ENCODE data around the gene SORL1.

SORL1 gene

GRCh38 chr11:121589946-121590537 is 137.9 kb downstream of the SORL1 start:
- DNase-seq (ENCODE audit: low read depth): no peak

DNA sequence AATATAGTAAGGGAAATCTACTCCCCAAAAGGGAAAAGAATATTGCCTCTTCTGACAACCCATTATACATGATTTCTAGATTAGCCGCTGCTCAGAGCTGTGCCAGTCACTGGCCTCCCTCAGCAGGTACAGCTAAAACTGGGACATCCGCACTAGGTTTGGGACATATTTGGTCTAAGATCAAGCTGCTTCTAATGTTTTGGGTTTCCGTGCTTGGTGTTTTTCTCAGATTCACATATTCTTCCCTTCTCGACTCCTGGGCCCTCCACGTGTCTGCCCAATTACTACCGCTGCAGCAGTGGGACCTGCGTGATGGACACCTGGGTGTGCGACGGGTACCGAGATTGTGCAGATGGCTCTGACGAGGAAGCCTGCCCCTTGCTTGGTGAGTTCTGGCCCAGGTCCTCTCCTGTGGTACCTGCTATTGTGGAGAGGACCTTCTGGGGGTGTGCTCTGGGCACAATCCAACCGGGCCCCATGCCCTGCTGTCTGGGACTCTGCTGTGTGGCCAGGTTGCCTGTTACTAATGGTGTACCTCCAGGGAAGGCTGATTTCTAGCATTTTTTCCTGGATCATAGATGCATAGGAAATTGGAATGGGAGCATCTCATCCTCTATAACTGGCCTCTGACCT is 138.8 kb downstream of the SORL1 start:
- DNase-seq (ENCODE audit: low read depth): no peak

- peak; percentile 58 for DNase-seq (ENCODE audit: low read depth)
Measured at GRCh38 chr11:121591405-121592033, 139.4 kb downstream of the SORL1 start.

DNA sequence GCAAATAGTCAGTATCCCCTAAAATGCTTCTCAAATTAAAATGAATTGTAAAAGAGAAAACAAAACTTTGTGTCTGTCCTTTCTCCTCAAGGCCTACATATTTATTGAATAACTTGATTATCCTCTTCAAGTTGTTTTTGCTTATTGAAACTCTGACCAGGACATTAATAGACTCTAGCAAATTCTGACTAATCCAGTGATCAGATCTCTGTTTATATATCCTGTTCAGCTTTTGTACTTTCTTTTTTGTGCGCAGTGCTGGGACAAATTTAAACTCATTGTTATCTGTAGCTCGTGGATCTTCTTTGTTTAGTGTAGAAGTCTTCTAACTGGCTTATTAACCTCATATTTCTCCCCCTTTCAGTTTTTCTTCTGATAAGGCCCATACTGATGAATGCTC is 140.6 kb downstream of the SORL1 start:
- DNase-seq (ENCODE audit: low read depth): no peak

- DNase-seq (ENCODE audit: low read depth): peak; percentile 97
Measured at GRCh38 chr11:121595717-121596161, 143.6 kb downstream of the SORL1 start.

DNA sequence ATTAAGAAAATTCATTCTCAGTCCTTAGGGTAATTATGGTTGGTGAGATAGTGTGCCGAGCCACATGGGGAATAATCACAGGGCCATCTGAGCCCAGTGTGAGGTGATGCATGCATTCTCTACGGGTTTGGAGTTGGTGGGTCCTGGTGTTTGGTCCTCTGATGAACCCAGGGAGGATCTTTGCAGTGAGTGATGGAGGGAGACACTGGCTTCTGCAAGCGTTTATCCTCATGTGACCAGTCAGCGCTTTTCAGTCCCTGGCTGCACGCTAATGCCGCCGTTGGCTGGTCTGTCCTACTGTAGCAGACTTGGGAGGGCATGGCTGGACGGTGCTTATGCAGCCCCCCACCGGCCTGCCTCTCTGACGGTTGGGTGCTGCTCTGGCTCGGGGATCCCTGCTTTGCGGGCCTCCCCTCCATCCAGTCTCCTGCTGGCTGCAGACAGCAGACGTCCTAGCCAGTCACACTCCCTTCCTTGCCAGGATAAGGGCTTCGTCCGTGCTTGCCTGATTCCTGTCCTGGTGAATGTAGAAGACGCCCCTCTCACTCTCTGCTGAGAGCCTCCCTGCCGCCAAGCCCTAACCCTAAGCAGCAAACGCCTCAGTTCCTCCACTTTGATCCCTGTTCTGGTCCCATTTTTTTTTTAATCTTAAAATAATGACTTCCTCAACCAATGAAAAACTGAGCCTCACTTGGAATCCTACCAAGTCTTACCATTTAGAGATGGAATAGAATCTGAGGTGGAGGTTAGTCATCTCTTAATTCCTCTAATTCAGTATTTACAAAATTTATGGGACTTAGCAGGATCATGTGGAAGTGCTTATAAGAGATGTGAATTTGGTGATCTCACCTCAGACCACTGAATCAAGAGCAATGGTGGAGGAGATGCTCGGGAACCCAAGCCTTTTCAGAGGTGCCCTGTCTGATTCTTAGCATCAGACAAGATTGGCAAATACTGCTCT is 144.4 kb downstream of the SORL1 start:
- no peak for DNase-seq (ENCODE audit: low read depth)

DNA sequence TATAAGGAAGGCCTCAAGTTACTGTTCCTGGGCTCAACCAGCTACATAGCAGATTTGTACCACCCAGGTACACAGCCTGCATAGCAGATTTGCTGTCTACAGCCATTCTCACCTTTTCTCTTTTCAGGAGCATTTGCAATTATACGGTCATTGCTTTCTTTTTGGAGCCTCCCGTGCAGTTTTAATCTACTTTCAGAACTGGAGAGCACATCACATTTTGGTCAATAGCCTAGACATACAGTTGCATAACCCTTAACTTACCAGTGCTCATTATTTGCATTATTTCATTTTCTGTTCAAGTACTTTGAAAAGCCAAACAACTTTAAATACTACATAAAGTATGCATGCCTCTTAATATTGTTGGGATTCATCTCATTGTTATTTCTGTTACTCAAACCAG is 151.2 kb downstream of the SORL1 start:
- DNase-seq (ENCODE audit: low read depth): no peak

GRCh38 chr11:121604152-121604551 is 152.0 kb downstream of the SORL1 start:
- DNase-seq (ENCODE audit: low read depth): no peak

- DNase-seq (ENCODE audit: low read depth): no peak
Measured at GRCh38 chr11:121606354-121606753, 154.2 kb downstream of the SORL1 start.

GRCh38 chr11:121607341-121607740 is 155.2 kb downstream of the SORL1 start:
- DNase-seq (ENCODE audit: low read depth): no peak

- no peak for DNase-seq (ENCODE audit: low read depth)
Measured at GRCh38 chr11:121608545-121609098, 156.5 kb downstream of the SORL1 start.

- DNase-seq (ENCODE audit: low read depth): no peak
Measured at GRCh38 chr11:121610706-121611105, 158.6 kb downstream of the SORL1 start.

GRCh38 chr11:121611242-121611641 is 159.1 kb downstream of the SORL1 start:
- DNase-seq (ENCODE audit: low read depth): no peak

- no peak for DNase-seq (ENCODE audit: low read depth)
Measured at GRCh38 chr11:121613724-121614123, 161.6 kb downstream of the SORL1 start.

- DNase-seq (ENCODE audit: low read depth): no peak
Measured at GRCh38 chr11:121614636-121615240, 162.6 kb downstream of the SORL1 start.

DNA sequence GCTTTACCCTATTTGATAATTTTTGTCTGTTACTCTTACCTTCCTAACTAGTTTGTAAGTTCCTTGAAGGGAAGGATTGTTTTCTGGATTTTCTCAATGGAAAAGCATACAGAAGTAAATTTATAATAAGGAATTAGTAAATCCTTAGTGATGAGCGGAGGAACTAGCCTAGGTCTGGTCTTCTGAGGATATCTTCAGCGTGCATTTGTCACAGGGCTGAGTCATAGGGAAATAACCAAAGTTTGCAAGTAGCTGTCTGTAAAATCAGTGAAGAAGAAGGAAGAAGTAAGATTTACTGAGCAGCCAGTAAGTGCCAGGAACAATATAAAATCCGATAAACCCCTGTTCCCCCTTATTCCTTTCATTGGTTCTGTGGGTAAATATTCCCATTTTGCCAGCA is 163.4 kb downstream of the SORL1 start:
- no peak for DNase-seq (ENCODE audit: low read depth)

DNA sequence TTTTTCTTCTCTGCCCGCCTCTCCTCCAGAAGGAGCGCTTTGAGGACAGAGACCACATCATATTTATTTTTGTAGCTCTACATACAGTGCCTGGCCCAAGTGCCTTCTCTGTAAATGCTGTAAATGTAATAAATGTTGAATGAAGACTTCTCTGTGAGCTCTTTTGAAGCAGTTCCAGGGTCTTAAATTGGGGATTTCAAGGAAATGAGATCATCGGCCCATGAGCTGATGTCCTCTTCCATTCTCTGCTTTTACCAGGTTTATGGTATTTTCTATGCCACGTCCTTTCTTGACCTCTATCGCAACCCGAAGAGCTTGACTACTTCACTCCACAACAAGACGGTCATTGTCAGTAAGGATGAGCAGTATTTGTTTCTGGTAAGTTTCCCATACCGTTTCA is 166.4 kb downstream of the SORL1 start:
- no peak for DNase-seq (ENCODE audit: low read depth)

GRCh38 chr11:121625777-121626506 is 173.8 kb downstream of the SORL1 start:
- DNase-seq (ENCODE audit: low read depth): peak; percentile 39

GRCh38 chr11:121626507-121626875 is 174.4 kb downstream of the SORL1 start:
- DNase-seq (ENCODE audit: low read depth): no peak

DNA sequence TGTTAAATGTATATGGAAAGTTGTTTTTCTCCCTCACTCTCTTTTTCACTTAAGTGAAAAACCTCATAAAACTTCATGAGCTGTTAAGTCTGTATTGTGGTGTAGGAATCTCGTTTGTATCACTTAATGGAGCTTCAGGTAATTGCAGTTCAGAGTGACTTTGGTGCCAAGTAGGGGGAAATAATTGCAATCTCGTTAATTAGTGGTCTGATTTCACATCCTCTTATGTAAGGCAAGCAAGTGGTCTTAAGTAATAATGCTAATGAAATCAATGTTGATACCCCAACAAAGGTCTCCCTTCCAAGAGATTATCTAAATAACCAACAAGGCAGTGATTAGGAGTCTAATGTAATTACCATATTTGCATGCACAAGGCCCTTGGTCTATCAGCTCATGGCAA is 174.9 kb downstream of the SORL1 start:
- DNase-seq (ENCODE audit: low read depth): no peak

DNA sequence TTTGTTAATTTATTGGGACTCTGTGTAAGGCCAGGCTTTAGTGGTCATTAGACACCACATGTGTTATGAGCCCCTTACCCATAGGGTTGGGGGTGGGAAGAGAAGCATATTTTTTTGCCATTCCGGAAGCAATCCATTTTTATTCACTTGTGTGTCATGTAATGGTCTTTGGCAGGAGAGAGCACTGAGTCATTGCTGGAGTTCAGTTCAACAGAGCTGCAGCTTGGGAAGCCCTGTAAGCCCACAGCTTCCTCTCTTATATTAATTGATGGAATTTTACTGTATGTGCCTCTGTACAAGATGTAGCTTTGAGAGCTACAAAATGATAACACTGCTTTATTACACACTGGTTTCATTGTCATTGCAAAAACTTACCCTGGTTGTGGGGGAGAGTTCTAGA is 177.9 kb downstream of the SORL1 start:
- peak; percentile 84 for DNase-seq (ENCODE audit: low read depth)

Measured in stromal cell of bone marrow (primary cell).